ENCODE measurements around the gene USP33.
"Not testable (repeated sequence)": the region's sequence is repeated elsewhere in the genome, so short reads cannot be mapped to it uniquely, and the experiment has no call there.

The USP33 gene

GRCh38 chr1:77709727-77710126 lies 49.9 kb downstream of the USP33 start:
- H3K4me3 ChIP-seq (ENCODE audit: low read depth, low read length), result no peak overlapping the region
- ChIA-PET POLR2A (no interaction called here), CTCF (interaction anchor here (0.5 to 1.4 kb wide), 3 partner anchors 25 to 47 kb away, joined by 3 read pairs; no protein-coding TSS in a partner anchor)
- TF ChIP-seq CTCF (IDR thresholded peaks at IDR 0.05; ENCODE audit: insufficient read depth, low read length, missing control alignments), result no peak
- no peak for DNase-seq (ENCODE audit: low read depth, low spot score)

- no peak for TF ChIP-seq CTCF (IDR thresholded peaks at IDR 0.05; ENCODE audit: insufficient read depth, low read length, missing control alignments)
- CTCF ChIA-PET, result no interaction called here
- no peak for DNase-seq (ENCODE audit: low read depth, low spot score)
- no peak overlapping the region for H3K4me3 ChIP-seq (ENCODE audit: low read depth, low read length)
- POLR2A ChIA-PET, result no interaction called here
Measured at GRCh38 chr1:77706321-77706720, 53.3 kb downstream of the USP33 start.

- ChIA-PET POLR2A (no interaction called here), CTCF (interaction anchor here (2.5 kb wide), 1 partner anchor 21 kb away, joined by 10 read pairs; no protein-coding TSS in a partner anchor)
- DNase-seq (ENCODE audit: low read depth, low spot score), result no peak
- TF ChIP-seq CTCF (IDR thresholded peaks at IDR 0.05; ENCODE audit: insufficient read depth, low read length, missing control alignments), result no peak
- no peak overlapping the region for H3K4me3 ChIP-seq (ENCODE audit: low read depth, low read length)
Measured at GRCh38 chr1:77704736-77705135, 54.9 kb downstream of the USP33 start.

GRCh38 chr1:77699673-77700072 lies 60.0 kb downstream of the USP33 start:
- POLR2A ChIA-PET; DNase-seq (ENCODE audit: low read depth, low spot score); CTCF ChIA-PET; H3K4me3 ChIP-seq (ENCODE audit: low read depth, low read length): not testable (repeated sequence)

- CTCF ChIA-PET, result interaction anchor here (1.0 to 1.2 kb wide), 3 partner anchors 9 to 14 kb away, joined by 3 to 4 read pairs (median 3); no protein-coding TSS in a partner anchor
- H3K4me3 ChIP-seq (ENCODE audit: low read depth, low read length), result no peak overlapping the region
- POLR2A ChIA-PET, result no interaction called here
- no peak for DNase-seq (ENCODE audit: low read depth, low spot score)
- TF ChIP-seq CTCF (IDR thresholded peaks at IDR 0.05; ENCODE audit: insufficient read depth, low read length, missing control alignments), result no peak
Measured at GRCh38 chr1:77697441-77697840, 62.2 kb downstream of the USP33 start.

GRCh38 chr1:77688939-77689338 lies 70.7 kb downstream of the USP33 start:
- POLR2A ChIA-PET, result no interaction called here
- H3K4me3 ChIP-seq (ENCODE audit: low read depth, low read length), result no peak overlapping the region
- TF ChIP-seq CTCF (IDR thresholded peaks at IDR 0.05; ENCODE audit: insufficient read depth, low read length, missing control alignments), result no peak
- DNase-seq (ENCODE audit: low read depth, low spot score), result no peak
- CTCF ChIA-PET, result interaction anchor here (1.5 kb wide), 1 partner anchor 9 kb away, joined by 3 read pairs; no protein-coding TSS in a partner anchor

GRCh38 chr1:77687519-77687906 lies 72.1 kb downstream of the USP33 start:
- H3K4me3 ChIP-seq (ENCODE audit: low read depth, low read length), result no peak overlapping the region
- ChIA-PET POLR2A (no interaction called here), CTCF (interaction anchor here (1.5 kb wide), 1 partner anchor 10 kb away, joined by 3 read pairs; no protein-coding TSS in a partner anchor)
- DNase-seq (ENCODE audit: low read depth, low spot score), result no peak
- TF ChIP-seq CTCF (IDR thresholded peaks at IDR 0.05; ENCODE audit: insufficient read depth, low read length, missing control alignments), result no peak

Measured in AG04449 (cell line).